AG20443 (cell line): ENCODE data around the gene TMEM72.
A peak's percentile ranks its signal among the peaks of the same experiment; 100 is the strongest.

ENCODE experiments used
- DNase-seq: peaks from one replicate; pipeline ENCODE4 v3.0.0; 2012; ENCODE audit warnings: low spot score, mixed read lengths

Gene TMEM72

GRCh38 chr10:44968091-44968490, 57.0 kb downstream of the TMEM72 start:
- DNase-seq = peak; percentile 53

DNA sequence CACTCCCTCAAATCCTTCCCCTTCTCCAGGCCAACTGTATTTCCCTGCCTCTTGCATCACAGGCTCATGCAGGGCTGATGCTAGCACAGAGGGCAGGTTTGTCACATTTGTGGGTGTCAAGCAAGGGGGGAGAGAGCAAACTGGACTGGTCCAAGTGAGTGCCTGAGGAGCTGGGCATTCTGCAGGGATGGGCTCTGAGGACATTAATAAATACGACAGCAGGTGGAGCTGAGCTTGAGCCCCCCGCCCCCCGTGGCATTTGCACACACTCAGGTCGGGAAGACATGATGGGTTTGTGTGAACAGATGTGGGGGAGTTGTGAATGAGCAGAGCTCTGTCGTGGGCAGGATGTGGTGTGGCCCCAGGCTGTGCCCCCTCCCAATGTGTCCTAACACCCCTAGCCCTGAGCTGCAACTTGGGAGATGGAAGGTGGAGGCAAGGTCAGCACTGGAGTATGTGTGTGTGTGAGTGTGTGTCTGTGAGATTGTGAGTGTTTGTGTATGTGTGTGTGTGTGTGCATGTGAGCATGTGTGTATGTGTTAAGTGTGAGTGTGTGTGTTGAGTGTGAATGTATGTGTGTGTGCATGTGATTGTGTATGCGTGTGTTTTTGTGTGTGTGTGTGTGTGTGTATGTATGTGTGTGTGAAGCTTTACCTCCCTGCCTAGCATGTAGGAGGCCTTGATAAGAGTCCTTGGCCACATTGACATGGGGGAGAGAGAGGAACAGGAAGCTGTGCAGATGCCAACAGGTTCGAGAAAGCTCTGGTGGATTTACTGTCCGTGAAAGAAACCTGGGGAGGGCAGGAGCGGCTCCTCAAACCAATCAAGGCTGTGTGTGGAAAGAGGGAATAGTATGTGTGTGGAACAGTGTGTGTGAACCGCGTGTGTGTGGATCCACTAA, 57.6 kb downstream of the TMEM72 start:
- DNase-seq = no peak

DNA sequence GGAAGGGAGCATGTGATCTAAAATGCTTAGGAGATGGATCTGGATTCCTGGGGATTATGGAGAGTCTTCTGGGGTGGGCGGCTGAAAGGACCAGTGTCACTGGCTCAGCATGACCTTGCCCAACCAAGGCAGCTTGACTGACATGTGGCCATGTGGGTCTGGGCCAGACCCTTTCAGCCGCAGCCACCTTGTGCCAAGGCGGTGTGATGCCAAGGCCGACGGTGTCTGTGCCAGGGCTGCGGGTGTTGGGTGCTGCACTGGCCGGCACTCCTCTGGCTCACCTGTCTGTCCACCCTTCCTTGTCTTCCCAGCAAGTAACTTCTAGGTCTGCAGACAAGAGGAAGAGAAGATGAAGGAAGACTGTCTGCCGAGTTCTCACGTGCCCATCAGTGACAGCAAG, 58.7 kb downstream of the TMEM72 start:
- no peak for DNase-seq

GRCh38 chr10:44970812-44971395, 59.8 kb downstream of the TMEM72 start:
- no peak for DNase-seq

DNA sequence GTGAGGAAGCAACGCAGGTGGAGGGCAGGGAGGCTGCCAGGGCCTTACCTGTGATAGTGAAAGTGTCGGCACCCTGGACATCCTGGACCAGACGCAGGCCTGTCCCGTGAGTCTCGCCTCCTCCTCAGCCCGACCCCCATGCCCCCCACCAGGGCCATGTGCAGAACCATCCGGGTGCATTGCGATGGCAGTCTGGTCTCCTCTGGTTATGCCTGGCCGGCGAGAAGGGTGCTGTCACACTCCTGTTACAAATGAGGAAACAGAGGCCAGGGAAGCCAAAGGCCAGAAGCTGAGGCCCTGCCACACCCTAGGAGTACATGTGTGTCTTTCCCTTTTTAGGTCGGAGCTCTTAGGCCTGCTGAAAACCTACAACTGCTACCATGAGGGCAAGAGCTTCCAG, 60.3 kb downstream of the TMEM72 start:
- no peak for DNase-seq

DNA sequence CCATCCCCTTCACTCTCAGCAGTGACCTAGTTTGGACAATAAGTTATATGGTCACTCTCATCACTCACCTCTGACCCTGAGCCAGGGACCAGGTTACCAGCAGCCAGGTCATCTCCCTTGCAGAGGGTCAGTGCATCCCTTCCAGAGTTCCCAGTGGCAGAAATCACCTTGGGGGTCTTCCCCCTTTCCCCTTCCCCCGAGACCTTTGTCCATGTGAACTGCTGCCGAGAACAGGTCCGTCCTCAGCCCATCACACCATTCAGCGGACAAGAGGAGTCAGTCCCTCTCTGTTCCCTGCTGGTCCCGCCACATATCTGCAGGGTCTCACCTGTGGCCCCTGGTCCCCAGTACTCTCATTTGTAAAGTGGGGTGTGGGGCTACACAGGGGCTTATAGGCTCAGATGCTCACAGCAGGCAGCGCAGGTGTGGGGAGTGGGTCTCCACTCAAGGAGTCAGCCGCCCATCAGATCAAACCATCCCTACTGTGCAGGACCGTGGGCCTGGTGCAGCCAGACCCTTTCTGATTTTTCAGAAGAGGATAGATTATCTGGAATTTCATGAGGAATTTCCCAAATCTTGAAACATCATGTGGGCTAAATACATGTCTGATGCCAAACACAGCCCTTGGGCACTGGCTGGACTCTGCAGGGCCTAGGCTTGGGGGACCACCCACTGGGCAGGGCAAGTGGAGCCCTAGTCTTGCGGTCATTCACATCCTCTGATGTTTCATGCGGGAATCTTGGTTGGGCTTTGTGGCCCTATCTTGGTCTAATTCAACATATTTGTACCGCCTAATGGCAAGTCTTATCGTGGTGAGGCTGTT, 61.0 kb downstream of the TMEM72 start:
- DNase-seq = no peak

DNA sequence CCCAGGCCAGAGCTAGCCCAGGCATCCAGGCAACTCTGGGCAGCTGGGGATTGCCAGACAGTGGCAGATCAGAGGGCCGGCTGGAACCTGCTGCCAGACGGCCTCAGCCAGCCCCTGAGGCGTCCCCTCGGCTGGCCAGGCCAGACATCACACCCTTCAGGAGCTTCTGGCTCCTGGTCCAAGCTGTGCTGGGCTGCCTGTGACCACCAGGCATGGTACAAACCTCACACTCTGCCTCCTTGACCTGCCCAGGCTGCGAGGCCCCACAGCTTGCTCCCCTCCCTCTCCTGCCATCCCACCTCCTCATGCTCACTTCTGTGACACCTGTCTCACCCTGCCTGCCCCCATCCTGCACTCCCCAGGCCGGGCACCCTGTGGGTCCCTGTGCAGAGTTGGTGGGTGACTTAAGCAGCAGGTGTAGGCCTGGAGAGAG, 61.8 kb downstream of the TMEM72 start:
- DNase-seq = no peak

GRCh38 chr10:44973323-44974081, 62.4 kb downstream of the TMEM72 start:
- DNase-seq = no peak

GRCh38 chr10:44974082-44974627, 63.0 kb downstream of the TMEM72 start:
- DNase-seq = no peak

- peak; percentile 91 for DNase-seq
These were observed 63.7 kb downstream of the TMEM72 start for GRCh38 chr10:44974628-44975430.

- no peak for DNase-seq
These were observed 64.5 kb downstream of the TMEM72 start for GRCh38 chr10:44975431-44976331.

DNA sequence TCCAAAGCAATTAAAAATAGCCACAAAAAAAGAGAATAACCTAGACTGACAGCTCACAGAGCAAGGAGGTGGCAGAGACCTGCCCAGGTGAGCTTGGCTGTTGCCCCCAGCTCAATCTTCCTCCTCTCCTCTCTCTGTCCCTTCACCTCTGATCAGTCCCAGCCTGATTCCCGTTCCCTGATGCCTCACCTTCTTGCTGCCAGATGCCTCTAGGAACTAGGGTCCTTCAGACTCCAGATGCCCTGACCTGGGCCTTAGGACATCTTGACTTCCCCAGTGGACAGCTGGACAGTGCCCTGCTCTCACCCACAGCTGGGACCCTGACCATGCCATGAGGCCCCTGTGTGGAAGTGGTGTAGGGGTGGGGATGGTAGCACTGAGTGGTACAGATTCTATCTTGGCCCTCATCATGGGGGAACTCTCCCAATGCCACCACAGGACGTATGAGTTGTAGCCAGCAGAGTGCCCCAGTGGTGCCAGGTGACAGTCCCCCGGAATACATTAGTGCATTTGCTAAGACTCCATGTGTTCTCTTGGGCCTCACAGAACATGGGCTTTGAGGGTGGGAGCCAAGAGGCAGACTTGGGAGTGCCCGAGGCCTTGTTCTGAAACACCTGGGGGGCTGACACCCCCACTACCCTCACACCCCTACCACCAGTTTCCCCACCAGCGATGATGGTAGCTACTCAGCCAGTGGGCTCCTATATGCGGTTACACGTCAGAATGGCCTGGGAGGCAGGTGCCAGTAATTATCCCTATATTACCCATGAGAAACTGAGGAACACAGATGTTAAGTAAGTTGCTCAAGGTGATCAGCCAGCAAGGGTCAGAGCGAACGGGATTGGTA, 65.4 kb downstream of the TMEM72 start:
- no peak for DNase-seq

DNA sequence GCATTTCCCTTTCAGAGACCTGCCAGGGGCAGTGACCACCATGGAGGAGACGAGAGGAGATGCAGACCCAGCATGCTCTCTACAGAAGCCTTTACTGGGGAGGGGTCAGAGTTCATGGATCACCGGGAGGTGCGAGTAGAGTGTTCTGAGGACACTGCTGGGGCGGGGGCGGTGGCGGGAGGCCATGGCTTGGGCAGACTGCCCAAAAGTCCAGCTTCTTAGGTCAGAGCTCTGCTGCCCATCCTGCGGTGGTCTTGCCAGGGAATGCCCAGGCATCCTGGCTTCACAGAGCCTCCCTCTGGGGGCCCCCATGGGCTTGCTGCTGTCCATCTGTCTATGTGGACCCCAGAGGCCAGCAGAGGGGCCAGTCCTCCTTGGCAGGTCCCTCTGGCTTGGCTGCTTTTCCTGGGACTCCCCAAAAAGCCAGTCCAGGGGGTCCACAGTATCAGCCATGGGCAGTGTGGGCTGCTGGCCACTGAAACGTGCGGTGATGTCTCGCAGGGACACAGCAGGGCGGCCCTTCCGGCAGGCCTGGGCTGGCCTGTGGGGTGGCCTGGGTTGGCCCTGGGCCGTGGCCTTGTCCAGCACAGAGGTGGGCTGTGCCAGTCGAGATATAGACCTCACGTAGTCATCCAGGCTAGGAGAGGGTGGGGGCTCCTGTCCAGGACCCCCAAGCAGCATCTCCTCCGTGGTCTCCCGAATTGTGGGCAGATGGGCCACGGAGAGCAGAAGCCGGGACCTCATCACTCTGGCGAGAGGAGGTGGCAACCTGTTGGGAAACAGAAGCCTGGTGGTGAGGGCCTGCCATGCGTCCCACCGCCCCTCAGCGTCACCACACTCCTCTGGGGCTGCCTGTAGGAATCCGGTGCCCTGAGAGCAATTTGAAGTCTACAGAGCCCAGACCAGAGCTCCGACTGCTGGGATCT, 66.4 kb downstream of the TMEM72 start:
- DNase-seq = no peak

- no peak for DNase-seq
These were observed 67.1 kb downstream of the TMEM72 start for GRCh38 chr10:44978213-44978569.

- peak; percentile 77 for DNase-seq
These were observed 67.6 kb downstream of the TMEM72 start, which contains the start of gene DEPP1 for GRCh38 chr10:44978570-44979280. DEPP1 (minus strand) TSS chr10:44978809; CDS start chr10:44978030, 779 bp downstream.

DNA sequence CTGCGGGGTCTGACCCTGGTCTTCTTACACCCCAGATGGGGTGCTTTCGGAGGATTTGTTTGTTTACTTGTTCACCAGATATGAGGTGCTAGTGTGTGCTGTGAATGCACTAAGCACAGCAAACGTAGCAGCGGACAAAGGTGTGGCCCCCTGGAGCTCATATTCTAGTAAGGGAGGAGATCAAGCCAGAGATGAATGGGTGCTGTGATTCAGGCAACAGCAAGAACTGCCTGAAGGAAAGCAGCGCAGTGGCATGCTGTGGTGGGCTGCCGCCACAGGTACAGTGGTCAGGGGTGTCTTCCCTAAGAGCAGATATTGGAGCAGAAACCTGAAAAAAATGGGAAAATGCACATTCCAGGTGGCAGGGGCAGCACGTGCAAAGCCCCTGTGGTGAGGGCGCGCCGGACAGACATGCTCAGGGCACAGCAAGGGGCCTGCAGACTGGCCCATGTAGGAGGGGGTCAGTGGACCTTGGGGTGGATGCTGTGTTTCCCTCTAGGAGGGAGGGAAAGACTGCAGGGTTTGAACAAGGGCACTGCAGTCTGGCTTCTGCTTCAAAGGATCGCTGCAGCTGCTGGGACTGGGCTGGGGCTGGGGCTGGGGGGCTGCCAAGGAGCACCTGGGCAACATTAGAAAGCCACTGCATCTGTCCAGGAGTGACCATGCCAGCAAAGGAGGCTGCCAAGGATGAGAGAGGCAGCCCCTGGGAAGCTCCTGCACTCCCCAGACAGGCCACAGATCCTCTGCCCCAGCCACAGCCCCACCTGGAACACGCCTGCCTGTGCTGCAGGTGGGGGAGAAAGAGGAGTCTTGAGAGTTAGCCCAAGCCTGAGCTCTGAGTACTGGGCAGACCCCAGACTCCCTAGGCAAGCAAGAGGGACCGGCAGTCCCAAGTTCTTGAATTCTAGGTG, 68.4 kb downstream of the TMEM72 start:
- no peak for DNase-seq
